ENCODE data around the gene OCA2. TPM values are rescaled to one million over a fixed set of nuclear protein-coding genes. Genes with fewer than 3 reads are reported as not detected.
"Not testable (repeated sequence)": the region's sequence is repeated elsewhere in the genome, so short reads cannot be mapped to it uniquely, and the experiment has no call there.

The OCA2 gene
- total RNA-seq, 1 experiment from 2014 or later, result not detected

GRCh38 chr15:27952593-27952992 lies 146.5 kb downstream of the OCA2 start:
- DNase-seq (ENCODE audit: low read depth), result not testable (repeated sequence)

GRCh38 chr15:27951191-27951890 lies 147.8 kb downstream of the OCA2 start:
- no peak for DNase-seq (ENCODE audit: low read depth)

- no peak for DNase-seq (ENCODE audit: low read depth)
Measured at GRCh38 chr15:27949089-27949488, 150.0 kb downstream of the OCA2 start.

- no peak for DNase-seq (ENCODE audit: low read depth)
Measured at GRCh38 chr15:27939246-27939645, 159.9 kb downstream of the OCA2 start.

- no peak for DNase-seq (ENCODE audit: low read depth)
Measured at GRCh38 chr15:27937851-27938250, 161.3 kb downstream of the OCA2 start.

GRCh38 chr15:27936164-27936563 lies 163.0 kb downstream of the OCA2 start:
- no peak for DNase-seq (ENCODE audit: low read depth)

GRCh38 chr15:27935328-27935727 lies 163.8 kb downstream of the OCA2 start:
- DNase-seq (ENCODE audit: low read depth), result no peak

- DNase-seq (ENCODE audit: low read depth), result no peak
Measured at GRCh38 chr15:27934782-27935181, 164.3 kb downstream of the OCA2 start.

- DNase-seq (ENCODE audit: low read depth), result no peak
Measured at GRCh38 chr15:27933562-27933961, 165.6 kb downstream of the OCA2 start.

- no peak for DNase-seq (ENCODE audit: low read depth)
Measured at GRCh38 chr15:27932600-27932999, 166.5 kb downstream of the OCA2 start.

GRCh38 chr15:27928386-27928785 lies 170.7 kb downstream of the OCA2 start:
- DNase-seq (ENCODE audit: low read depth), result no peak

GRCh38 chr15:27912283-27912682 lies 186.8 kb downstream of the OCA2 start:
- no peak for DNase-seq (ENCODE audit: low read depth)

- DNase-seq (ENCODE audit: low read depth), result no peak
Measured at GRCh38 chr15:27906802-27907201, 192.3 kb downstream of the OCA2 start.

- no peak for DNase-seq (ENCODE audit: low read depth)
Measured at GRCh38 chr15:27903405-27903804, 195.7 kb downstream of the OCA2 start.

GRCh38 chr15:27902680-27903385 lies 196.3 kb downstream of the OCA2 start:
- DNase-seq (ENCODE audit: low read depth), result no peak

GRCh38 chr15:27899583-27900285 lies 199.4 kb downstream of the OCA2 start:
- no peak for DNase-seq (ENCODE audit: low read depth)

- DNase-seq (ENCODE audit: low read depth), result no peak
Measured at GRCh38 chr15:27897481-27897880, 201.6 kb downstream of the OCA2 start.

GRCh38 chr15:27894645-27895044 lies 204.5 kb downstream of the OCA2 start:
- no peak for DNase-seq (ENCODE audit: low read depth)

GRCh38 chr15:27889258-27889657 lies 209.9 kb downstream of the OCA2 start:
- DNase-seq (ENCODE audit: low read depth), result no peak

- DNase-seq (ENCODE audit: low read depth), result no peak
Measured at GRCh38 chr15:27885201-27885600, 213.9 kb downstream of the OCA2 start.

GRCh38 chr15:27884726-27885125 lies 214.4 kb downstream of the OCA2 start:
- no peak for DNase-seq (ENCODE audit: low read depth)

- DNase-seq (ENCODE audit: low read depth), result no peak
Measured at GRCh38 chr15:27878841-27879240, 220.3 kb downstream of the OCA2 start.

GRCh38 chr15:27873828-27874227 lies 225.3 kb downstream of the OCA2 start:
- no peak for DNase-seq (ENCODE audit: low read depth)
